Activated CD4-positive, alpha-beta memory T cell treated with anti-CD3 and anti-CD28 coated beads, Interleukin-2, amount 10 ng/mL, durations not matched to agents 7 days and 5 days (primary cell): Measurements from ENCODE around the gene IFNAR1. TPM values are rescaled to one million over a fixed set of nuclear protein-coding genes. Genes with fewer than 3 reads are reported as not detected.

Source experiments
- CTCF ChIA-PET: fragments of 350-600 bp; sonication (Branson Sonifier 250); formaldehyde crosslinking; loops from one replicate; lab custom pipeline; 2021; ENCODE audit warnings: antibody characterized with exemption, inconsistent platforms; lab: Charles Lee
- POLR2A ChIA-PET: fragments of 350-600 bp; sonication (Branson Sonifier 250); formaldehyde crosslinking; loops from one replicate; lab custom pipeline; 2021; ENCODE audit warnings: antibody characterized with exemption; lab: Charles Lee
- DNase-seq: peaks from one replicate; pipeline ENCODE4 v3.0.0-alpha.2; 2020
- H3K27ac Mint-ChIP-seq: one replicate; pipeline ENCODE4 v1.8.0; 2021; ENCODE audit warnings: mild to moderate bottlenecking, mixed read lengths
- H3K27me3 Mint-ChIP-seq: one replicate; pipeline ENCODE4 v1.8.0; 2021; ENCODE audit warnings: mixed read lengths
- H3K36me3 Mint-ChIP-seq: one replicate; pipeline ENCODE4 v1.8.0; 2021; ENCODE audit warnings: low read depth, mixed read lengths
- H3K4me1 Mint-ChIP-seq: one replicate; pipeline ENCODE4 v1.8.0; 2021; ENCODE audit warnings: mixed read lengths
- H3K4me3 Mint-ChIP-seq: one replicate; pipeline ENCODE4 v1.8.0; 2021; ENCODE audit warnings: mild to moderate bottlenecking, mixed read lengths
- H3K9me3 Mint-ChIP-seq: one replicate; pipeline ENCODE4 v1.8.0; 2021; ENCODE audit warnings: mixed read lengths
- total RNA-seq, 2 experiments: library from RNA; stranded (reverse); gene quantifications; one replicate each; pipeline ENCODE4 v1.2.3, GENCODE V29; 2021

Gene IFNAR1
- total RNA-seq, 2 experiments from 2014 or later, result 38.6 to 39.3 TPM

DNA sequence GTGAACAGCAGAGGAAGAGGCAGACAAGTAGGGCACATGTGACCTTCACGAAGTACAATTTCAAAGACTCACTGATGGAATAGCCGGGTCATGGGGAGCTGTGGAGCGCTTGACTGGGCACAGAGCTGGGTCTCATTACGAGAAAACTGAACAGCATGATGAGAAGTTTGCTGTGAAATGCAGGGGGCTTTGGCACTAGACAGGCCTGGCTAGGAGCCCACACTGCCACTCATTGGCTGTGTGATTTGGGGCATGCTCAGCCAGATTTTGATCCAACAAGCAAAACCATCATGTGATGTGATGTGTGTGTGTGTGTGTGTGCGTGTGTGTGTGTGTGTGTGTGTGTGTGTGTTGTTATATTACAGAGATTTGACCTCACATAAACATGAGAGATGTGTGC is 73.6 kb downstream of the IFNAR1 start:
- Mint-ChIP-seq H3K4me1 (peaks cover 6% of the 10 kb centered on the region), H3K27ac (no peak overlapping the region), H3K36me3 (no peaks in the 10 kb centered on the region), H3K9me3 (no peaks in the 10 kb centered on the region), H3K4me3 (no peak overlapping the region), H3K27me3 (peaks cover 58% of the 10 kb centered on the region)
- POLR2A ChIA-PET, result no interaction called here
- CTCF ChIA-PET, result no interaction called here
- no peak for DNase-seq

DNA sequence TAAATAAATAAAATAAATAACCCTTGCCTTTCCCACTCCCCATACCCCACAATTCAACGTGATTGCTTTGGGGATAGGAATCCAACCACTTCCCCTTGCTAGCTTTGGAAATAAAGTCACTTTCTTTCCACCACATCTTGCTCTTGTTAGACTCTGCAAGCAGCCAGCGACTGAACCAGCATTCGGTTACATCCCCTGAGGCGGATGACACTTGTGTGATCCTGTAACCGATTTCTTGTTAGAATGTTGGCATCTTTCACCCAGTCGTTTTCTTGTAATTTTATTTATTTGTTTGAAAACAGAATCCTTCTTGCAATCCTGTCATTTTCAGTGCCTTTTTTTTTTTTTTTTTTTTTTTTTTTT is 76.8 kb downstream of the IFNAR1 start:
- Mint-ChIP-seq H3K27me3 (peaks cover 59% of the 10 kb centered on the region), H3K4me3 (no peak overlapping the region), H3K36me3 (no peaks in the 10 kb centered on the region), H3K27ac (no peak overlapping the region), H3K4me1 (peaks cover 16% of the 10 kb centered on the region), H3K9me3 (no peaks in the 10 kb centered on the region)
- CTCF ChIA-PET, result interaction anchor here (0.6 to 0.7 kb wide), 2 partner anchors 14 to 43 kb away, joined by 3 read pairs; no protein-coding TSS in a partner anchor
- no peak for DNase-seq
- POLR2A ChIA-PET, result no interaction called here

DNA sequence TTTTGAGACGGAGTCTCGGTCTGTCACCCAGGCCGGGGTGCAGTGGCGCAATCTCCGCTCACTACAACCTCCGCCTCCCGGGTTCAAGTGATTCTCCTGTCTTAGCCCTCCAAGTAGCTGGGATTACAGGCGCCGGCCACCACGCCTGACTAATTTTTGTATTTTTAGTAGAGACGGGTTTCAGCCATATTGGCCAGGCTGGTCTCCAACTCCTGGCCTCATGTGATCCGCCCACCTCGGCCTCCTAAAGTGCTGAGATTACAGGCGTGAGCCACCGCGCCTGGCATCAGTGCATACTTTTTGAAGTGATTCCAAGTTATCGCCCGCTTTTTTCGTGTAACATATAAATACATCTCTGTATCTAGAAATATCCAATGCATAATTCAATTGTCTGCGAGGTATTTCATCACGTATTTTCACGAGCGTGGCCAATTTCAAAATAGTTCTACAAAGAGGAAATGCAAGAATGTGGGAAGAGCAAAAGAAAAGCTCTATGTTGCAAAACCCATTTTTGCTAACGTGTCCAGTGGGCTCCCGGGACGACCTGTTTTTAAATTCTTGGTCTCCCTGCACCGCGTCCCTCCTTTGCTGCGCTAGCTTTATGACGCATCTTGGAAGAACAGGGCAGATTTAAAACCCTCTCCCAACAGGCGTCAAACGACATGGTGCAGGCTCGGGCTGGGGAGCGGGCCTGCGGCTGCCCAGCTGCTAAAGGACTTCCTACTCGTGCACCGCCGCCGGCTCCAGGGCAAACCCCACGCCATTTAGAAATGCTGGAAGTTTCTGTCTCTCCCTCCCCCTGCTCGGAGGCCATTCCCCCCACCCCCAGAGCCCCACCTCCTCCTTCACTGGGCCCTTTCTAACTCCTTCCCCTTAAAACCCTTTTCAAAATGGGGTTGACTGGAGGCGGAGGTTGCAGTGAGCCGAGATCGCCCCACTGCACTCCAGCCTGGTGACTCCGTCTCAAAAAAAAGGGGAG is 77.5 kb downstream of the IFNAR1 start:
- Mint-ChIP-seq H3K4me1 (peaks cover 16% of the 10 kb centered on the region), H3K4me3 (peak overlapping the region; percentile 46), H3K36me3 (no peaks in the 10 kb centered on the region), H3K27ac (no peak overlapping the region), H3K27me3 (peaks cover 65% of the 10 kb centered on the region), H3K9me3 (no peaks in the 10 kb centered on the region)
- CTCF ChIA-PET, result interaction anchor here (0.6 to 0.7 kb wide), 2 partner anchors 13 to 43 kb away, joined by 3 read pairs; no protein-coding TSS in a partner anchor
- POLR2A ChIA-PET, result interaction anchor here (0.6 kb wide), 1 partner anchor 10 kb away, joined by 3 read pairs; no protein-coding TSS in a partner anchor
- no peak for DNase-seq

DNA sequence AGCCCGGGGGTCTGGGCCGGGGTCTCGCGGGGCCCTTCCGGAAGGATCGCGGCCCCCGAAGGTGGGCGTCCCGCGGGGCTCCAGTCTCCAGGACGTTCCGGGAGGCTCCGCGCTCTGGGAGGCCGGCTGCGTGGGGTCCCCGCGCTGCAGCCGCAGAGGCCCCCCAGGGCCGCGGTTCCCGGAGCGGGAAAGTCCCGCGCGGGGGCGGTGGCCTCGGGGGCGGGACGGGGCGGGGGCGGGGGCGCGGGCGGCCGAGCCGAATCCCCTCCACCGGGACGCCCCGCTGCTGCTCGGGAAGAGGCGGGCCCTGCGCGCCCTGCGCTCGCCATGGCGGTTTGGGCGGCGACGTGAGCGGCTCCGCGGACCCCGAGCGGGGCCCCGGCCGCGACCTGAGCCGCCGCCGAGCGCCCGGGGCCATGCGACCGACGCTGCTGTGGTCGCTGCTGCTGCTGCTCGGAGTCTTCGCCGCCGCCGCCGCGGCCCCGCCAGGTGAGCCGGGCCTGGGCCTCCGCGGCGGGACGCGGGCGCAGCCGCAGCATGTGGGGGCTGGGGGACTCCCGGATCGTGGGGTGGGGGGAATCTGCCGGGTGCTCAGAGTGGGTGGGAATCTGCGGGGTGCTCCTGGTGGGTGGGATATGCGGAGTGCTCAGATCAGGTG is 78.5 kb downstream of the IFNAR1 start, which contains the start of gene IFNGR2:
TSS of gene IFNGR2 (plus strand) at position 286 of the 658 bp plus-strand sequence. CDS start at position 417, 131 bp downstream.
- CTCF ChIA-PET, result no interaction called here
- Mint-ChIP-seq H3K9me3 (no peaks in the 10 kb centered on the region), H3K4me1 (peaks cover 16% of the 10 kb centered on the region), H3K27ac (no peak within 1 kb of the TSS), H3K4me3 (peak within 1 kb of the TSS; percentile 73), H3K27me3 (peaks cover 59% of the 10 kb centered on the region), H3K36me3 (no peaks in the 10 kb centered on the region)
- no peak for DNase-seq
- POLR2A ChIA-PET, result interaction anchor here (1.8 kb wide), 1 partner anchor 23 kb away, joined by 4 read pairs; no protein-coding TSS in a partner anchor

DNA sequence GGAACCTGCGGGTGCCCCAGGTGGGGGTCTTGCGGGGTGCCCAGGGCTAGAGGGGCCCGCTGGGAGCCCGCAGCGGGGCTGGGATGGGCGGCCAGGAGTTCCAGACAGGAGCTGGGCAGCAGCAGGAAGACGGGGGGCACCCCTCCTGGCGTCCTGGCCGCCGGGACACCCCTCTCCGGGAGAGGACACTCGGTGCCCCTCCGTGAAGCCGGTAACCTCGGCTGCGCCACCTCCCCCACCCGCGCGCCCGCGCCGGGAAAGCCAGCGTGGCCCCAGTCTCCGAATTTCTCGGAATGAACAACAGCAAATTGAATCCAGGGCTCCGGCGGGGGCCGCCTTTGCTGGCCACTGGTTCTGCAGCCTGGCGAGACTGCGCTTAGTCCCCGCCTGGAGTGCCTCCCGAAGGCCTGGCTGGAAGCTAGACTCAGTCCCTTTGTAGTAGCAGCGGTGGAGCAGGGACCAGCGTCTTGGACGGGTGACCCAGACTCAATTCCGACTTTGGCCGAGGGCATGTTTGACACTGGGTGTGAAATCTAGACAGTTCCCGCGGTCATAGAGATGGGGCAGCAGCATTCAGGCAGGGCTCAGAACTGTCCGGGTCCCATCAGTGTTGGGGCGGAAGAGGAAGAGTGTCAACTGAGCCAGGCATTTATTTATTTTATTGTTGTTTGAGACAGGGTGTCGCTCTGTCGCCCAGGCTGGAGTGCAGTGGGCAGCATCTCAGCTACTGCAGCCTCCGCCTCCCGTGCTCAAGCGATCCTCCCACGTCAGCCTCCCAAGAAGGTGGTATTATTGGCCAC is 79.2 kb downstream of the IFNAR1 start:
- DNase-seq, result no peak
- peaks cover 55% of the 10 kb centered on the region for H3K27me3 Mint-ChIP-seq
- H3K27ac Mint-ChIP-seq, result no peak overlapping the region
- no peaks in the 10 kb centered on the region for H3K9me3 Mint-ChIP-seq
- H3K36me3 Mint-ChIP-seq, result no peaks in the 10 kb centered on the region
- ChIA-PET CTCF (interaction anchor here (0.7 to 1.4 kb wide), 2 partner anchors 43 to 191 kb away, joined by 4 to 5 read pairs; no protein-coding TSS in a partner anchor), POLR2A (interaction anchor here (1.8 kb wide), 1 partner anchor 24 kb away, joined by 4 read pairs; no protein-coding TSS in a partner anchor)
- H3K4me3 Mint-ChIP-seq, result peak overlapping the region; percentile 73
- H3K4me1 Mint-ChIP-seq, result peaks cover 16% of the 10 kb centered on the region

DNA sequence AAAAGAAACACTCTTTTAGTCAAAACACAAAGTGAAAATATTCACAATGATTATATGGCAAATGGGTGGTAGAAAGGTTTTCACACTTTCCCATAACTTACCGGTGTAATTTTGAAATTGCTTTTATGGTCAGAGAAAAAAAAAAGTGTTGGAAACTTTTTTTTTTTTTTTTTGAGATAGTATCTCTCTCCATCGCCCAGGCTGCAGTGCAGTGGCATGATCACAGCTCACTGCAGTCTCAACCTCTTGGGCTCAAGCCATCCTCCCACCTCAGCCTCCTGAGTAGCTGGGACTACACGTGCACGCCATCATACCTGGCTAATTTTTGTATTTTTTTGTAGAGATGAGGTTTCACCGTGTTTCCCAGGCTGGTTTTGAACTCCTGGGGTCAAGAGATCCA is 81.7 kb downstream of the IFNAR1 start:
- DNase-seq, result no peak

More for the DNA sequence above, 81.7 kb downstream of the IFNAR1 start:
- ChIA-PET POLR2A (no interaction called here), CTCF (interaction anchor here (1.8 kb wide), 1 partner anchor 46 kb away, joined by 6 read pairs; no protein-coding TSS in a partner anchor)
- Mint-ChIP-seq H3K9me3 (no peaks in the 10 kb centered on the region), H3K4me3 (no peak overlapping the region), H3K4me1 (peaks cover 10% of the 10 kb centered on the region), H3K36me3 (no peaks in the 10 kb centered on the region), H3K27me3 (peaks cover 45% of the 10 kb centered on the region), H3K27ac (no peak overlapping the region)

Other genes starting within 250 kb of the IFNAR1 start
- 10 to 100 TPM; 60.1 to 61.9 TPM for gene IFNAR2, start 95.0 kb upstream of the IFNAR1 start, total RNA-seq
- 10 to 100 TPM; 33.9 to 36.1 TPM for gene IL10RB, start 58.6 kb upstream of the IFNAR1 start, total RNA-seq
- gene IFNGR2, start 78.4 kb downstream of the IFNAR1 start, total RNA-seq, result 1 to 10 TPM; 4.6 to 4.7 TPM
- 10 to 100 TPM; 26.5 to 28.2 TPM for gene TMEM50B, start 155.0 kb downstream of the IFNAR1 start, total RNA-seq
- under 1 TPM; 0.55 to 0.60 TPM for gene DNAJC28, start 166.7 kb downstream of the IFNAR1 start, total RNA-seq
- gene GART, start 217.1 kb downstream of the IFNAR1 start, total RNA-seq, result 100 to 1,000 TPM; 108 to 111 TPM
- 100 to 1,000 TPM; 279 to 290 TPM for gene SON, start 218.1 kb downstream of the IFNAR1 start, total RNA-seq